Neural progenitor cell (in vitro differentiated cells): ENCODE measurements around the gene LUZP2.

Experiments
- EZH2phosphoT487 ChIP-seq: fragments of 200-600 bp; sonication (generic); IDR thresholded peaks from 2 replicates; pipeline ENCODE4 v1.6.1; 2017; ENCODE audit warnings: antibody characterized with exemption
- TF ChIP-seq, protein P1 (sequence below): fragments of 200-600 bp; sonication (generic); IDR thresholded peaks from 2 replicates; pipeline ENCODE4 v1.5.1; 2017; ENCODE audit warnings: antibody characterized with exemption, mild to moderate bottlenecking

DNA sequence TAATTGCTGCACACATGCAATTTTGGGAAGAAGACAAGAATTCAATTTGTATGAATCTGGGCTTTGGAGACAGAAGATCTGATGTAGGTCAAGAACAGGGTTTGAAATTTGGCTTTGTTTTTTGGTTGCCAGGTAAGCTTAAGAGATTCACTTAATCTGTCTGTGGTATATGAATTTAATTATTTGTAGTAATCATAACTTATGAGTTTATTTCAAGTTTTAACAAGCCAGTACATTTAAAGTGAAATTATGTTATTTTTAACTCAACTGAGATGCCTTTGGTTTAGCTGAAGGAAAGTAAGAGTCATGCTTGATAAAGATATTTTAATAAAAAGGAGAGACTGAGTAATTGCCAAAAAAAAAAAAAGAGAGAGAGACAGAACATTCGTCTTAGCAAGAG, 384.1 kb downstream of the LUZP2 start:
- TF ChIP-seq, protein P1, sequence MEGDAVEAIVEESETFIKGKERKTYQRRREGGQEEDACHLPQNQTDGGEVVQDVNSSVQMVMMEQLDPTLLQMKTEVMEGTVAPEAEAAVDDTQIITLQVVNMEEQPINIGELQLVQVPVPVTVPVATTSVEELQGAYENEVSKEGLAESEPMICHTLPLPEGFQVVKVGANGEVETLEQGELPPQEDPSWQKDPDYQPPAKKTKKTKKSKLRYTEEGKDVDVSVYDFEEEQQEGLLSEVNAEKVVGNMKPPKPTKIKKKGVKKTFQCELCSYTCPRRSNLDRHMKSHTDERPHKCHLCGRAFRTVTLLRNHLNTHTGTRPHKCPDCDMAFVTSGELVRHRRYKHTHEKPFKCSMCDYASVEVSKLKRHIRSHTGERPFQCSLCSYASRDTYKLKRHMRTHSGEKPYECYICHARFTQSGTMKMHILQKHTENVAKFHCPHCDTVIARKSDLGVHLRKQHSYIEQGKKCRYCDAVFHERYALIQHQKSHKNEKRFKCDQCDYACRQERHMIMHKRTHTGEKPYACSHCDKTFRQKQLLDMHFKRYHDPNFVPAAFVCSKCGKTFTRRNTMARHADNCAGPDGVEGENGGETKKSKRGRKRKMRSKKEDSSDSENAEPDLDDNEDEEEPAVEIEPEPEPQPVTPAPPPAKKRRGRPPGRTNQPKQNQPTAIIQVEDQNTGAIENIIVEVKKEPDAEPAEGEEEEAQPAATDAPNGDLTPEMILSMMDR: no peak
- no peak for TF ChIP-seq EZH2phosphoT487
